Spinal cord (tissue), 10 donors: ENCODE data around the gene WDR18. TPM values are rescaled to one million over a fixed set of nuclear protein-coding genes. Genes with fewer than 3 reads are reported as not detected.

Source experiments
- DNase-seq, 6 donors: peaks; one replicate each; pipeline versions ENCODE4 v3.0.0 to v3.0.0-alpha.2; 2013 to 2015; ENCODE audit warnings: low spot score in 6 of 6, low read depth in 4 of 6
- H3K27ac ChIP-seq: one replicate; pipeline ENCODE4 v1.5.1; 2013; ENCODE audit warnings: low read depth, low read length, control low read depth
- H3K27me3 ChIP-seq: one replicate; pipeline ENCODE4 v1.6.1; 2013; ENCODE audit warnings: low read length; ENCODE audit not compliant: control insufficient read depth, insufficient read depth
- H3K36me3 ChIP-seq: one replicate; pipeline ENCODE4 v1.6.1; 2013; ENCODE audit warnings: low read length; ENCODE audit not compliant: control insufficient read depth, insufficient read depth
- H3K4me1 ChIP-seq: one replicate; pipeline ENCODE4 v1.6.1; 2013; ENCODE audit warnings: low read length; ENCODE audit not compliant: control insufficient read depth, insufficient read depth
- H3K4me3 ChIP-seq: one replicate; pipeline ENCODE4 v1.5.1; 2013; ENCODE audit warnings: low read depth, low read length, control low read depth
- H3K9me3 ChIP-seq: one replicate; pipeline ENCODE4 v1.6.1; 2013; ENCODE audit warnings: low read length; ENCODE audit not compliant: control insufficient read depth, insufficient read depth
- WGBS: methylation state at CpG from one replicate; pipeline ENCODE4 v1.1.5; 2013; ENCODE audit warnings: missing lambda C conversion rate; ENCODE audit not compliant: insufficient coverage; 5-methylcytosine and 5-hydroxymethylcytosine counted together
- polyA plus RNA-seq, 2 donors: library from polyadenylated mRNA; unstranded; fragments of 120-200 nt; gene quantifications; one replicate each; pipeline ENCODE4 v1.2.1, GENCODE V29; 2013; ENCODE audit not compliant: insufficient read length in 2 of 2
- small RNA-seq: library from RNA; depleted of rRNA; stranded (forward); fragments of <200 nt; gene quantifications from one replicate; pipeline ENCODE3, GENCODE V24; 2014; ENCODE audit warnings: low replicate concordance
- total RNA-seq, 2 donors: library from RNA; depleted of rRNA in 1 of 2; stranded (reverse); fragments of 120-200 nt in 1 of 2; fragments of >200 nt in 1 of 2; gene quantifications; one replicate each; pipeline versions ENCODE4 v1.2.3 to v1.2.4, GENCODE V29; 2013 to 2014
- donor health status: healthy.

The WDR18 gene
- total and polyA plus RNA-seq, 4 donors, result 37.4 to 64.0 (median 50.0) TPM

DNA sequence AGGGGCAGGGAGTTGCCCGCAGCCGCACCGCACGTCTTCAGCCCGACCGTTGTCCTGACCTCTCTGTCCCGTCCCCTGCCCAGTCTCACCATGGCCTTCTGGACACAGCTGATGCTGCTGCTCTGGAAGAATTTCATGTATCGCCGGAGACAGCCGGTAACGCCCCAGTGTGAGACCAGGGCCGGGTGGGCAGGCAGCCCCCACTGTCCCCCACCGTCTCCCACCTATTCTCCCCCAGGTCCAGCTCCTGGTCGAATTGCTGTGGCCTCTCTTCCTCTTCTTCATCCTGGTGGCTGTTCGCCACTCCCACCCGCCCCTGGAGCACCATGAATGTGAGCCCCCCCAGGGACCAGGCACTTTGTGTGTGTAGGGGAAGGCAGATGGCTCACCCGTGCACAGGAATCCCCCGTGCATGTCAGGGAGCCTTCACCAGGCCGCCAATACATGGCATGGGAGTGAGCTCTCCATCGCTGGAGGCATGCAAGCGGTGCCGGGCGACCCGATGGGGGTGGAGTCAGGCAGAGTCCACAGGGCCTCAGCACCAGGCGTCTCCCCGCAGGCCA is 57.2 kb downstream of the WDR18 start:
- H3K27ac ChIP-seq, result no peak overlapping the region
- H3K4me1 ChIP-seq, result peaks cover 38% of the 10 kb centered on the region
- H3K4me3 ChIP-seq, result peak overlapping the region; percentile 68
- WGBS, result 36% methylated on average over 22 of the region's 26 CpGs
- H3K27me3 ChIP-seq, result no peaks in the 10 kb centered on the region
- H3K36me3 ChIP-seq, result peaks cover 48% of the 10 kb centered on the region
- DNase-seq, result no peak
- no peaks in the 10 kb centered on the region for H3K9me3 ChIP-seq

GRCh38 chr19:1041835-1042685 is 57.9 kb downstream of the WDR18 start:
- no peaks in the 10 kb centered on the region for H3K27me3 ChIP-seq
- DNase-seq, result no peak
- no peak overlapping the region for H3K4me3 ChIP-seq
- H3K4me1 ChIP-seq, result peaks cover 38% of the 10 kb centered on the region
- H3K36me3 ChIP-seq, result peaks cover 50% of the 10 kb centered on the region
- H3K27ac ChIP-seq, result no peak overlapping the region
- 65% methylated on average over 40 of the region's 43 CpGs for WGBS
- no peaks in the 10 kb centered on the region for H3K9me3 ChIP-seq

DNA sequence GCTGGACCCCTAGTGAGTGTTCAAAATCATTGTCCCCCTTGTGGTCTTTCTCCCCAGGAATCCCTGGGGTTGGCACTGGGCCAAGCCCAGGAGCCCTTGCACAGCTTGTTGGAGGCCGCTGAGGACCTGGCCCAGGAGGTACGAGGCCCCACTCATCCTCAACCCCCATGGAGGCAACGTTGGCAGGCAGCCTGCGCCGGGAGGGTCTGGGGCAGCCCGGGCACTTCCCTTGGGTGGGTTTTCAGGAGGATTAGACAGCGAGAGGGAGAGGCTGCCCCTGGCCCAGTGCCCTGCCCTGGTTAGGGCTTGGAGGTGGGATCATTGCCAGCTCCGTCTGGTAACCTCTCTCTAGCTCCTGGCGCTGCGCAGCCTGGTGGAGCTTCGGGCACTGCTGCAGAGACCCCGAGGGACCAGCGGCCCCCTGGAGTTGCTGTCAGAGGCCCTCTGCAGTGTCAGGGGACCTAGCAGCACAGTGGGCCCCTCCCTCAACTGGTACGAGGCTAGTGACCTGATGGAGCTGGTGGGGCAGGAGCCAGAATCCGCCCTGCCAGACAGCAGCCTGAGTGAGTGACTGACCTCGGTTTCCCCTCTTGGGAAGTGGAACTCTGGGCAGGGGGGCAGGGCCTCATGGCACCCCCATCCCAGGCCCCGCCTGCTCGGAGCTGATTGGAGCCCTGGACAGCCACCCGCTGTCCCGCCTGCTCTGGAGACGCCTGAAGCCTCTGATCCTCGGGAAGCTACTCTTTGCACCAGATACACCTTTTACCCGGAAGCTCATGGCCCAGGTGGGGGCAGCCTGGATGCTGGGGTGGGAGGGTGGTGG is 58.8 kb downstream of the WDR18 start:
- peaks cover 54% of the 10 kb centered on the region for H3K36me3 ChIP-seq
- peak in 1 of 6 donors; percentile 16 for DNase-seq
- H3K4me1 ChIP-seq, result peaks cover 37% of the 10 kb centered on the region
- no peaks in the 10 kb centered on the region for H3K9me3 ChIP-seq
- 51% methylated on average over 16 of the region's 23 CpGs for WGBS
- no peak overlapping the region for H3K4me3 ChIP-seq
- no peaks in the 10 kb centered on the region for H3K27me3 ChIP-seq
- no peak overlapping the region for H3K27ac ChIP-seq

Small RNAs within 50 kb of the gene (small RNA-seq; reads per million reads assigned to genes)
- 0.32 reads per million, percentile 32 among the genes with 10 or more reads in this experiment for gene RNU6-2

Other genes with a start within 250 kb of the WDR18 start
- under 1 TPM; 0.40 to 0.66 TPM for gene MISP, start 233.2 kb upstream of the WDR18 start, total RNA-seq
- gene MISP, start 233.2 kb upstream of the WDR18 start, polyA plus RNA-seq, result under 1 TPM; 0.41 to 0.42 TPM
- gene PTBP1, start 186.9 kb upstream of the WDR18 start, total RNA-seq, result 10 to 100 TPM; 51.3 to 91.9 TPM
- 100 to 1,000 TPM; 137 to 152 TPM for gene PTBP1, start 186.9 kb upstream of the WDR18 start, polyA plus RNA-seq
- 10 to 100 TPM; 26.1 to 29.3 TPM for gene PLPPR3, start 162.4 kb upstream of the WDR18 start, total RNA-seq
- gene PLPPR3, start 162.4 kb upstream of the WDR18 start, polyA plus RNA-seq, result 100 to 1,000 TPM; 201 to 245 TPM
- 10 to 100 TPM in 1 of 2 donors, 1 to 10 TPM in 1; 2.0 to 14.2 TPM for gene AZU1, start 156.5 kb upstream of the WDR18 start, total RNA-seq
- 1 to 10 TPM; 3.0 to 3.6 TPM for gene AZU1, start 156.5 kb upstream of the WDR18 start, polyA plus RNA-seq
- gene PRTN3, start 143.3 kb upstream of the WDR18 start, total RNA-seq, result 10 to 100 TPM in 1 of 2 donors, 1 to 10 TPM in 1; 3.8 to 37.1 TPM
- under 1 TPM; 0.41 to 0.72 TPM for gene PRTN3, start 143.3 kb upstream of the WDR18 start, polyA plus RNA-seq
- 10 to 100 TPM in 1 of 2 donors, under 1 TPM in 1; 0.99 to 23.5 TPM for gene ELANE, start 132.0 kb upstream of the WDR18 start, total RNA-seq
- gene ELANE, start 132.0 kb upstream of the WDR18 start, polyA plus RNA-seq, result under 1 TPM in 1 of 2 donors, not detected in 1; 0.18 TPM
- gene CFD, start 124.7 kb upstream of the WDR18 start, total RNA-seq, result 1 to 10 TPM; 4.2 to 6.5 TPM
- gene CFD, start 124.7 kb upstream of the WDR18 start, polyA plus RNA-seq, result 1 to 10 TPM; 2.8 to 5.1 TPM
- gene MED16, start 91.2 kb upstream of the WDR18 start, total RNA-seq, result 10 to 100 TPM; 20.3 to 20.4 TPM
- 10 to 100 TPM; 56.5 to 66.1 TPM for gene MED16, start 91.2 kb upstream of the WDR18 start, polyA plus RNA-seq
- gene RNU6-9, start 90.9 kb upstream of the WDR18 start, total RNA-seq, result not detected
- gene RNU6-9, start 90.9 kb upstream of the WDR18 start, polyA plus RNA-seq, result not detected
- gene R3HDM4, start 71.1 kb upstream of the WDR18 start, total RNA-seq, result 10 to 100 TPM; 20.9 to 23.6 TPM
- gene R3HDM4, start 71.1 kb upstream of the WDR18 start, polyA plus RNA-seq, result 10 to 100 TPM; 71.6 to 72.2 TPM
- 1 to 10 TPM in 1 of 2 donors, under 1 TPM in 1; 0.50 to 2.1 TPM for gene KISS1R, start 67.0 kb upstream of the WDR18 start, total RNA-seq
- 1 to 10 TPM; 2.3 to 2.7 TPM for gene KISS1R, start 67.0 kb upstream of the WDR18 start, polyA plus RNA-seq
- 10 to 100 TPM in 1 of 2 donors, 1 to 10 TPM in 1; 4.8 to 14.8 TPM for gene ARID3A, start 58.3 kb upstream of the WDR18 start, total RNA-seq
- 10 to 100 TPM in 1 of 2 donors, 1 to 10 TPM in 1; 7.2 to 10.5 TPM for gene ARID3A, start 58.3 kb upstream of the WDR18 start, polyA plus RNA-seq
- under 1 TPM; 0.22 to 0.30 TPM for gene GRIN3B, start 16.1 kb downstream of the WDR18 start, total RNA-seq
- 1 to 10 TPM; 1.3 to 1.5 TPM for gene GRIN3B, start 16.1 kb downstream of the WDR18 start, polyA plus RNA-seq
- 10 to 100 TPM; 32.7 to 97.4 TPM for gene TMEM259, start 36.8 kb downstream of the WDR18 start, total RNA-seq
- gene TMEM259, start 36.8 kb downstream of the WDR18 start, polyA plus RNA-seq, result 100 to 1,000 TPM; 163 to 191 TPM
- not detected for gene RNU6-2, start 37.2 kb downstream of the WDR18 start, total RNA-seq
- not detected for gene RNU6-2, start 37.2 kb downstream of the WDR18 start, polyA plus RNA-seq
- 10 to 100 TPM; 26.3 to 43.4 TPM for gene CNN2, start 42.3 kb downstream of the WDR18 start, total RNA-seq
- gene CNN2, start 42.3 kb downstream of the WDR18 start, polyA plus RNA-seq, result 10 to 100 TPM; 35.7 to 40.3 TPM
- gene ABCA7, start 55.8 kb downstream of the WDR18 start, total RNA-seq, result 10 to 100 TPM in 1 of 2 donors, 1 to 10 TPM in 1; 9.4 to 14.5 TPM
- gene ABCA7, start 55.8 kb downstream of the WDR18 start, polyA plus RNA-seq, result 10 to 100 TPM; 16.8 to 23.7 TPM
- gene ARHGAP45, start 82.8 kb downstream of the WDR18 start, total RNA-seq, result 1 to 10 TPM; 5.1 to 7.3 TPM
- 10 to 100 TPM; 16.9 to 17.4 TPM for gene ARHGAP45, start 82.8 kb downstream of the WDR18 start, polyA plus RNA-seq
- gene POLR2E, start 111.0 kb downstream of the WDR18 start, total RNA-seq, result 10 to 100 TPM; 53.1 to 93.3 TPM
- gene POLR2E, start 111.0 kb downstream of the WDR18 start, polyA plus RNA-seq, result 100 to 1,000 TPM; 219 to 221 TPM
- gene GPX4, start 119.6 kb downstream of the WDR18 start, total RNA-seq, result 100 to 1,000 TPM; 123 to 287 TPM
- gene GPX4, start 119.6 kb downstream of the WDR18 start, polyA plus RNA-seq, result 100 to 1,000 TPM; 442 to 452 TPM
- 10 to 100 TPM in 1 of 2 donors, 1 to 10 TPM in 1; 7.2 to 10.5 TPM for gene SBNO2, start 189.9 kb downstream of the WDR18 start, total RNA-seq
- 10 to 100 TPM; 12.9 to 17.9 TPM for gene SBNO2, start 189.9 kb downstream of the WDR18 start, polyA plus RNA-seq
- 10 to 100 TPM; 35.4 to 60.0 TPM for gene STK11, start 221.4 kb downstream of the WDR18 start, total RNA-seq
- gene STK11, start 221.4 kb downstream of the WDR18 start, polyA plus RNA-seq, result 10 to 100 TPM; 57.5 to 66.6 TPM